ENCODE results near the gene MAP9. TPM values are rescaled to one million over a fixed set of nuclear protein-coding genes. Genes with fewer than 3 reads are reported as not detected.
A peak's percentile ranks its signal among the peaks of the same experiment; 100 is the strongest.

MAP9 gene
- total and polyA plus RNA-seq, 10 of the 15 experiments (the other 5 are each of a cell fraction or from before 2014, with no cell fraction given): 1.2 to 7.0 (median 4.3) TPM

GRCh38 chr4:155305619-155306018 lies 71.1 kb downstream of the MAP9 start:
- CTCF ChIA-PET: no interaction called here
- H2AFZ ChIP-seq (ENCODE audit: control insufficient read depth, low read depth, low read length): no peak overlapping the region
- no peak overlapping the region for H3K27ac ChIP-seq (ENCODE audit: control insufficient read depth, insufficient read depth)
- no peak overlapping the region for H3K4me2 ChIP-seq (ENCODE audit: control insufficient read depth, insufficient read depth)
- no peaks in the 10 kb centered on the region for H3K36me3 ChIP-seq (ENCODE audit: control insufficient read depth in 2 of 2, insufficient read depth in 2 of 2, low read length in 1 of 2)
- DNase-seq (ENCODE audit: low read depth, low spot score): no peak
- H3K9ac ChIP-seq (ENCODE audit: control insufficient read depth, insufficient read depth, low read length): no peak overlapping the region
- H3K27me3 ChIP-seq (replicated peaks in 1 of 2; ENCODE audit: control insufficient read depth in 2 of 2, insufficient read depth in 2 of 2, low read length in 1 of 2): no peaks in the 10 kb centered on the region; a peak in 1 of 4 replicates
- no peak for FAIRE-seq
- no peaks in the 10 kb centered on the region for H3K79me2 ChIP-seq (ENCODE audit: control insufficient read depth, insufficient read depth, low read length)
- H3K9me3 ChIP-seq (replicated peaks; ENCODE audit: control insufficient read depth, insufficient read depth, low read length): no peaks in the 10 kb centered on the region
- no TSS peak for BruUV-seq (replicated peaks)
- no peaks in the 10 kb centered on the region for H4K20me1 ChIP-seq (ENCODE audit: control insufficient read depth, insufficient read depth)
- no peak for TF ChIP-seq SP1 (IDR thresholded peaks at IDR 0.05; ENCODE audit: low read depth, low read length)
- no peak for TF ChIP-seq CHD4 (IDR thresholded peaks at IDR 0.05)
- 0 out of 2 replicates have a peak, but pooled peaks have one; percentile 13 for TF ChIP-seq PKNOX1 (IDR thresholded peaks at IDR 0.05)
- no peak for TF ChIP-seq STAT3 (IDR thresholded peaks at IDR 0.05; ENCODE audit: low read depth, low read length)
- TF ChIP-seq SPI1 (IDR thresholded peaks at IDR 0.05; ENCODE audit: borderline replicate concordance, insufficient read depth, low read depth, low read length): no peak
- POLR2A ChIA-PET: no interaction called here
- SMC1A ChIA-PET (ENCODE audit: uncharacterized antibody, unreplicated experiment): no interaction called here
- in situ Hi-C loops (cut with MboI): no loop called here
- intact Hi-C loops (cut with micrococcal nuclease; ENCODE audit: unreplicated experiment): no loop called here
- WGBS (ENCODE audit: insufficient coverage, insufficient replicate concordance, low lambda C conversion rate, missing lambda C conversion rate): 1% methylated on average over 7 of the region's 7 CpGs
- ATAC-seq: no peak
- H3K4me1 ChIP-seq (ENCODE audit: control insufficient read depth, insufficient read depth, low read length): no peaks in the 10 kb centered on the region
- RAD21 ChIA-PET (ENCODE audit: unreplicated experiment): no interaction called here
- H3K4me3 ChIP-seq: no peak overlapping the region

GRCh38 chr4:155304375-155304774 lies 72.4 kb downstream of the MAP9 start:
- H3K4me1 ChIP-seq (ENCODE audit: control insufficient read depth, insufficient read depth, low read length): no peaks in the 10 kb centered on the region

More at GRCh38 chr4:155304375-155304774, 72.4 kb downstream of the MAP9 start:
- H3K27ac ChIP-seq (ENCODE audit: control insufficient read depth, insufficient read depth): no peak overlapping the region
- H3K9me3 ChIP-seq (replicated peaks; ENCODE audit: control insufficient read depth, insufficient read depth, low read length): no peaks in the 10 kb centered on the region
- DNase-seq (ENCODE audit: low read depth, low spot score) (no peak), FAIRE-seq (no peak), ATAC-seq (no peak)
- no peak overlapping the region for H3K4me3 ChIP-seq
- SMC1A ChIA-PET (ENCODE audit: uncharacterized antibody, unreplicated experiment): no interaction called here
- H3K9ac ChIP-seq (ENCODE audit: control insufficient read depth, insufficient read depth, low read length): no peak overlapping the region
- intact Hi-C loops (cut with micrococcal nuclease; ENCODE audit: unreplicated experiment): no loop called here
- no TSS peak for BruUV-seq (replicated peaks)
- no peak overlapping the region for H2AFZ ChIP-seq (ENCODE audit: control insufficient read depth, low read depth, low read length)
- WGBS (ENCODE audit: insufficient coverage, insufficient replicate concordance, low lambda C conversion rate, missing lambda C conversion rate): 12% methylated on average over 2 of the region's 2 CpGs
- no peaks in the 10 kb centered on the region for H4K20me1 ChIP-seq (ENCODE audit: control insufficient read depth, insufficient read depth)
- no peaks in the 10 kb centered on the region for H3K27me3 ChIP-seq (replicated peaks in 1 of 2; ENCODE audit: control insufficient read depth in 2 of 2, insufficient read depth in 2 of 2, low read length in 1 of 2)
- in situ Hi-C loops (cut with MboI): no loop called here
- H3K4me2 ChIP-seq (ENCODE audit: control insufficient read depth, insufficient read depth): no peak overlapping the region
- CTCF ChIA-PET: no interaction called here
- TF ChIP-seq FOXK2 (IDR thresholded peaks at IDR 0.05) (no peak), MEF2B (IDR thresholded peaks at IDR 0.05; ENCODE audit: partially characterized antibody, poor library complexity, severe bottlenecking) (no peak), USF1 (IDR thresholded peaks at IDR 0.05; ENCODE audit: borderline replicate concordance, extremely low read length, insufficient read depth, low read depth, low read length) (no peak), KAT2A (conservative IDR thresholded peaks at IDR 0.05; ENCODE audit: control insufficient read depth, low read depth, low read length) (no peak), HDGF (IDR thresholded peaks at IDR 0.05) (no peak), NFYB (IDR thresholded peaks at IDR 0.05; ENCODE audit: insufficient read depth, low read depth, low read length) (no peak), FOS (IDR thresholded peaks at IDR 0.05; ENCODE audit: borderline replicate concordance, extremely low read depth, insufficient read length) (no peak), ATF3 (IDR thresholded peaks at IDR 0.05; ENCODE audit: borderline replicate concordance, extremely low read depth, low read depth, low read length) (no peak), ASH2L (IDR thresholded peaks at IDR 0.05; ENCODE audit: borderline replicate concordance, low read depth) (no peak), RAD51 (IDR thresholded peaks at IDR 0.05) (no peak), SMARCA5 (IDR thresholded peaks at IDR 0.05) (no peak), BRCA1 (IDR thresholded peaks at IDR 0.05; ENCODE audit: low read depth, low read length) (no peak), RB1 (IDR thresholded peaks at IDR 0.05; ENCODE audit: borderline replicate concordance) (no peak), NFXL1 (IDR thresholded peaks at IDR 0.05; ENCODE audit: borderline replicate concordance) (no peak)
- POLR2A ChIA-PET: no interaction called here
- no peaks in the 10 kb centered on the region for H3K36me3 ChIP-seq (ENCODE audit: control insufficient read depth in 2 of 2, insufficient read depth in 2 of 2, low read length in 1 of 2)
- no peaks in the 10 kb centered on the region for H3K79me2 ChIP-seq (ENCODE audit: control insufficient read depth, insufficient read depth, low read length)
- RAD21 ChIA-PET (ENCODE audit: unreplicated experiment): no interaction called here

Data from GM12878 (cell line).